Cerebellar cortex (tissue), 1 donor: Measurements from ENCODE around the gene CLIC4.
"Not testable (repeated sequence)": the region's sequence is repeated elsewhere in the genome, so short reads cannot be mapped to it uniquely, and the experiment has no call there.

Experiments
- DNase-seq: peaks from one replicate; pipeline ENCODE4 v3.0.0-alpha.2; 2015; ENCODE audit warnings: low spot score

The CLIC4 gene

GRCh38 chr1:24720152-24720551, 25.1 kb upstream of the CLIC4 start:
- DNase-seq, result no peak

- no peak for DNase-seq
These were observed 23.7 kb upstream of the CLIC4 start for GRCh38 chr1:24721533-24721932.

- not testable (repeated sequence) for DNase-seq
These were observed 22.9 kb upstream of the CLIC4 start for GRCh38 chr1:24722073-24723035.

DNA sequence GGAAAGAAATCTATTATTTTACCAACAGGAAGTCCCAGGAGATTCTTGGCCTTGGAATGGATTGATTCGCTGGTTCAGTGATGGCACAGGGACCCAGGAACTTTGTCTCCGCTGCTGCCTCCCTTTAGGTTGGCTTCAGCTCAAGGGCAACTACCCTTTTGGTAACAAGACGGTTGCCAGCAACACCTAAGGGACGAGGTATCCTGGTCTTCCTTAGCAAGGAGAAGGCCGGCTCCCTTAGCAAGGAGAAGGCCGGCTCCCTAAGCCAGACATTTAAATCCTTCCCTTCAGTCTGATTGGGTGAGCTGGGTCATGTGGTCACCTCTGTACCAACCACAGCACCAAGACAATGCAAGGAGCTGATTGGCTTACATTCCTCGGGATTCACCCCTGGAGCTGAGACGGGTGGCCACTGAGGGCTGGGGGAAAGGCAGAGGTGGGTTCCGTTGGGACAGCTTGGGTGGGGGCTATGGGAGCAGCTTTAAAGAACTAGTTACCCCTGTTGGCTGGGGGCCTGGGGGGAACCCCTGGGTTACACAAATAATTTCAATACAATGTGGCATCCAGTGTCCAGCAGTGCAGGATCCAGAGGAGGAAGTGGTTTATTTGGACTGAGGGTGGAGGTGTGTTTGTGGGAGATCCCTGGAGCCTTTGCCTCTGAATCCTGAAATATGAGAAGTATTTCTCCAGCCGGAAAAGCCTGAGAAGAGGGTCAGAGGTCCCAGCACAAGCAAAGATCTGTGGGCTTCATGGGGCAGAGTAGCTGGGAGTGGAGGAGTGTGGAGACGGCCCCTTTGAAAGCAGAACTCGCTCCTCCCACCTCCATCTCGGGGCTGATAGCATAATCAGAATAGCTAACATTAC, 20.7 kb upstream of the CLIC4 start:
- DNase-seq, result peak; percentile 69

DNA sequence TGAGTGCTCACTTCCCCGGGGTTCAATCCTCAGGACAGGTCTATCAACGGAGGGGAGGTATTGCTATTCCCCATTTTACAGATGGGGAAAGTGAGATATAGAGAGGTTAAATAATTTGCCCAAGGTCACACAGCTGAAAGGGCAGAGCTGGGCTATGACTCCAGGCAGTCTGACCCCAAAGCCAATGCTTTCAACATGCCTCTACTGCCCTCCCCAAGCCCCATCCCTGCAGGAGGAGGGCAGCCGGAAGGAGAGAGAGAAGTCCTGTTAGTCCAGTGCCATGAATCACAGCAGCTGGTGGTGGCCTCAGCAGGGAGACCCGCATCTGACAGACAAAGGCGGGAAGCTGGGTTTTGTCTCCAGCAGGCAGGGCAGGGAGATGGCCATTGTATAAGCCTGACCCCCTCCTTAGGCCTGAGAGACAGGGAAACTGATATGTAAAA, 20.0 kb upstream of the CLIC4 start:
- no peak for DNase-seq

GRCh38 chr1:24726741-24727140, 18.5 kb upstream of the CLIC4 start:
- DNase-seq, result no peak

GRCh38 chr1:24727501-24728216, 17.6 kb upstream of the CLIC4 start:
- no peak for DNase-seq

DNA sequence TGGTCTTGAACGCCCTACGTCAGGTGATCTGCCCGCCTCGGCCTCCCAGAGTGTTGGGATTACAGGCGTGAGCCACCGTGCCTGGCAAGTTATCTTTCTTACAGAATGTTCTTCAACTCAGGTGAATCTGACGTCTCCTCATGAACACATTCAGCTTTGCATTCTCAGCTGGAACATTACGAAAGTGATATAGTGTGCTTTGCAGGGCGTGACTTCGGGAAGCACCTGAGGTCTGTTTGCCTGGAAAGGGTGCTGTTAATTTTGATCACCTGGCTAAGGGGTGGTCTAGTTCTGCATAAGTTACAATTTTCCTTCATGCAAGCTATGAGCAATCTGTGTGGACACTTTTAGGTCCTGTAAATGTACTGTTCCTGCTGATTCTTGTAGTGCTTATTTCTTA, 16.3 kb upstream of the CLIC4 start:
- no peak for DNase-seq

- no peak for DNase-seq
These were observed 12.9 kb upstream of the CLIC4 start for GRCh38 chr1:24732186-24732885.

DNA sequence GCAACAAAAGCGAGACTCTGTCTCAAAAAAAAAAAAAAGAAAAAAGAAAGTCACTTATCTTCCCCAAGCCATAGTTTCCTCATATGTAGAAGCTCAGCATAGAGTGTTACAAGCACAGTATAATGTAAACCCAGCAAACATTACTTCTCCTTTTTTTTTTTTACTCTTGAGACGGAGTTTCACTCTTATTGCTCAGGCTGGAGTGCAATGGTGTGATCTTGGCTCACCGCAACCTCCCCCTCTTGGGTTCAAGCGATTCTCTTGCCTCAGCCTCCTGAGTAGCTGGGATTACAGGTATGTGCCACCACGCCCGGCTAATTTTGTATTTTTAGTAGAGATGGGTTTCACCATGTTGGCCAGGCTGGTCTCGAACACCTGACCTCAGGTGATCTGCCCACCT, 11.9 kb upstream of the CLIC4 start:
- not testable (repeated sequence) for DNase-seq

DNA sequence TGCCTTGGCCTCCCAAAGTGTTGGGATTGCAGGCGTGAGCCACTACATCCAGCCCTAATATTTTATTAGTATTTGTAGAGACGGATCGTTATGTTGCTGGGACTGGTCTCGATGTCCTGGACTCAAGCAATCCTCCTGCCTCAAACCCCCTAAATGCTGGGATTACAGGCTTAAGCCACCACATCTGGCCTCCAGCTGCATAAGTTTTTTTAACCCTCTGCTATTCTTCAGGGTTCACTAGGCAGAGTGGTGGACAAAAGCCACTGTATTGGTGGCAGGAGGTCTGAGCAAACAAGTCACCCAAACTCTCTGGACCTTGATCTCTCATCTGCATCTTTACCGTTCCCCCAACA, 10.1 kb upstream of the CLIC4 start:
- no peak for DNase-seq

DNA sequence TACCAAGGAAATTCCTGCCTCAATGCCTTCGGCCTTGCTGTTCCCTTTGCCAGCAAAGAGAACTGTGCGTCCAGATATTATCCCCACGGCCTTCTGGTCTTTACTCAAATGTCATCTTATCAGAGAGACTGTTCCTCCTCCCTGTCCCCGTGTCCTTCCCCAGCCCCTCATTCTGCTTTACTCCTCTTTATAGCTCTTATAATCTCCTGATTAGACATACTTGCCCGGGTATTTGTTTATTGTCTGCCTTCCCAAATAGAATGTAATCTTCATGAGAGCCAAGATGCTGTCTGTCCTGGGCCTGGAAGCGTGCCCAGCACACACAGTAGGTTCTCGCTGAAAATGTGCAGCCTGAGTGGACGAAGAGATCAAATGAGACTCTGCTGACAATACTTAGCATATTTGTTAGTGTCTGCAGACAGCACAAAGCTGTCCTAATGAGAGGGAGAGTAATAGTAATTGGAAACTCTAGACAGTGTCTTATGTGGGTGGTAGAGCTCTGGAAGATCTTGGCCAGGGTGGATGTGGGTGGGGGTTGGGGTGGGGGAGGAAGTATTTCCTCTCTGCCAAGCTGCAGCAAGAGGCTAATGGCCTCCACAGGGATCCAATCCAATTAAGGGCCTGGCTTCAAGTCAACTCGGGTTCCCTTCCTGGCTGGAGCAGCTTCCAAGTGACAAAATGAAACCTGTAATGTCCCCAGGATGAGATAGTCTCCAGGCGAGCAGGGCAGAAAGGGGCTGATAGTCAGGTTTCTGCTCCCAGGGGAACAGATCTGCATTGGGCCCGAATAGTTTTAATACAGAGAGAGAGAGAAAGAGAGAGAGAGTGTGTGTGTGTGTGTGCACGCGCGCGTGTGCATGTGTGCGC, 9.5 kb upstream of the CLIC4 start:
- peak; percentile 61 for DNase-seq

GRCh38 chr1:24737368-24738117, 7.7 kb upstream of the CLIC4 start:
- no peak for DNase-seq

GRCh38 chr1:24739241-24739640, 6.0 kb upstream of the CLIC4 start:
- no peak for DNase-seq

GRCh38 chr1:24742090-24742938, 2.9 kb upstream of the CLIC4 start:
- DNase-seq, result peak; percentile 68

DNA sequence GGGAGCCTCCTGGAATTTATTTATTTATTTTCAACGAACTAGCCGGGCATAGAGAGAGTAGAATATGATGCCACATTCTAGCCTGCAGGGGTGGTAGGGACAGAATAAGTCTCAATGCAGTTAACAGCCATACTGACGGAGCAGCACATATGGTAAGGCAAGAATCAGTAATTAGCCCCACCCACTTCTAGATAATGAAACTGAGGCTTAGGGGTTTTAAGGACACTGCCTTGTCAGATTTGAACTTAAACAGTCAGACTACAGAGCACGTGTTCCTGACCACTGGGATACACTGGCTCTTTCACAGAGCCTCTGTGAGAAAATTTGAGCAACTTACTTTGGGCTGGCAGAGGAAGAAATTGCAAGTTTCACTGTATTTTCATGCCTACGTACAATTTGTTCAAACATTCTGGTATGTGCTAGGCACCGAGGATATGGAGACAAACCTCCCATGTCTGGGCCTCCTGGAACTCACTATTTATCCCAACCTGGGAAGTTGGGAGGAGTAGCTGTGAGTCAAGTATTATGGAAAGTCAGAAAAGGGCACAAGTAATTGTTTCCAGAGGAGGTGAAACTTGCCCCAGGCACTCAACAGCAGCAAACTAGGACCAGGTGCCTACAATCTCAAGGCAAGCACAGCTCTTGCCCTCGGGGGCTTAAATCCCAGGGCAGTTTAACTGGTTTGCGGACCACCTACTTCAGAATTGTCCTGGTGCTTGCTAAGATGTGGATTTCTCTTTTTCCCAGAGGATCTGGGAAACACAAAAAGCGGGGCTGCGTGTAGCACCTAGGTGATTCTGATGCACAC, 1.6 kb upstream of the CLIC4 start:
- peak; percentile 33 for DNase-seq

GRCh38 chr1:24745711-24746413, 615 bp downstream of the CLIC4 start:
- peak; percentile 24 for DNase-seq
